NCI-H2227 (cell line): ENCODE results near the gene ALDOC.

Experiments
- DNase-seq: peaks from one replicate; lab custom pipeline; 2025; ENCODE audit not compliant: unreplicated experiment; lab: John Stamatoyannopoulos, UW

ALDOC gene

GRCh38 chr17:28533091-28533807 is 43.4 kb downstream of the ALDOC start:
- DNase-seq, result no peak

GRCh38 chr17:28532050-28532960 is 44.4 kb downstream of the ALDOC start:
- no peak for DNase-seq

GRCh38 chr17:28530926-28531325 is 45.8 kb downstream of the ALDOC start:
- DNase-seq, result no peak

GRCh38 chr17:28530250-28530649 is 46.4 kb downstream of the ALDOC start:
- DNase-seq, result no peak

- no peak for DNase-seq
Measured at GRCh38 chr17:28529013-28529400, 47.7 kb downstream of the ALDOC start.

- DNase-seq, result no peak
Measured at GRCh38 chr17:28528327-28529012, 48.2 kb downstream of the ALDOC start.

GRCh38 chr17:28527859-28528258 is 48.8 kb downstream of the ALDOC start:
- no peak for DNase-seq

- DNase-seq, result no peak
Measured at GRCh38 chr17:28527181-28527681, 49.5 kb downstream of the ALDOC start.

GRCh38 chr17:28526381-28526780 is 50.3 kb downstream of the ALDOC start:
- DNase-seq, result peak; percentile 5

GRCh38 chr17:28524476-28525424 is 51.9 kb downstream of the ALDOC start:
- no peak for DNase-seq

GRCh38 chr17:28523876-28524275 is 52.8 kb downstream of the ALDOC start:
- DNase-seq, result no peak

GRCh38 chr17:28523186-28523585 is 53.5 kb downstream of the ALDOC start:
- no peak for DNase-seq
